Glutamatergic neuron (in vitro differentiated cells): ENCODE data around the gene HOXA13. TPM values are rescaled to one million over a fixed set of nuclear protein-coding genes. Genes with fewer than 3 reads are reported as not detected.

Experiments
- DNase-seq: peaks from one replicate; pipeline ENCODE4 v3.0.0; 2022
- H3K27ac Mint-ChIP-seq: one replicate; pipeline ENCODE4 v1.8.0; 2020; ENCODE audit warnings: mild to moderate bottlenecking, mixed read lengths, inconsistent platforms; ENCODE audit not compliant: unreplicated experiment
- H3K27me3 Mint-ChIP-seq: one replicate; pipeline ENCODE4 v1.8.0; 2020; ENCODE audit warnings: mild to moderate bottlenecking, moderate library complexity, mixed read lengths, inconsistent platforms; ENCODE audit not compliant: unreplicated experiment
- H3K36me3 Mint-ChIP-seq: one replicate; pipeline ENCODE4 v1.8.0; 2020; ENCODE audit warnings: mild to moderate bottlenecking, mixed read lengths, inconsistent platforms; ENCODE audit not compliant: unreplicated experiment
- H3K4me1 Mint-ChIP-seq: one replicate; pipeline ENCODE4 v1.8.0; 2020; ENCODE audit warnings: mild to moderate bottlenecking, low read depth, mixed read lengths, inconsistent platforms; ENCODE audit not compliant: unreplicated experiment
- H3K4me3 Mint-ChIP-seq: one replicate; pipeline ENCODE4 v1.8.0; 2020; ENCODE audit warnings: mild to moderate bottlenecking, mixed read lengths, inconsistent platforms; ENCODE audit not compliant: unreplicated experiment
- H3K9me3 Mint-ChIP-seq: one replicate; pipeline ENCODE4 v1.8.0; 2020; ENCODE audit warnings: mild to moderate bottlenecking, moderate library complexity, mixed read lengths, inconsistent platforms; ENCODE audit not compliant: unreplicated experiment
- CTCF ChIP-seq: fragments of 200-600 bp; sonication (generic); IDR thresholded peaks from one replicate; pipeline ENCODE4 v1.5.0; 2021; ENCODE audit not compliant: partially characterized antibody, unreplicated experiment
- microRNA-seq: library from miRNA; unstranded; fragments of <30 nt; microRNA quantifications from one replicate; pipeline ENCODE4, GENCODE V29; 2020; ENCODE audit not compliant: unreplicated experiment
- total RNA-seq: library from RNA; stranded (reverse); fragmentation: NEBNext Ultra II Directional; extraction: Animal tissue kit (Norgen Biotek cat#: 25700); gene quantifications from one replicate; pipeline ENCODE4 v1.2.1, GENCODE V29; 2021; ENCODE audit not compliant: unreplicated experiment

HOXA13 gene
- total RNA-seq, 1 donor from 2014 or later: not detected

- peaks cover 17% of the 10 kb centered on the region for H3K36me3 Mint-ChIP-seq
- H3K4me1 Mint-ChIP-seq: no peaks in the 10 kb centered on the region
- peaks cover 49% of the 10 kb centered on the region for H3K27me3 Mint-ChIP-seq
- no peak for TF ChIP-seq CTCF
- H3K9me3 Mint-ChIP-seq: peaks cover 4% of the 10 kb centered on the region
- H3K4me3 Mint-ChIP-seq: no peak overlapping the region
- H3K27ac Mint-ChIP-seq: no peak overlapping the region
- no peak for DNase-seq
Measured at GRCh38 chr7:27145914-27146412, 53.9 kb downstream of the HOXA13 start.

- Mint-ChIP-seq H3K36me3 (peaks cover 17% of the 10 kb centered on the region), H3K27me3 (peaks cover 50% of the 10 kb centered on the region), H3K4me1 (no peaks in the 10 kb centered on the region), H3K4me3 (no peak overlapping the region), H3K9me3 (peaks cover 4% of the 10 kb centered on the region), H3K27ac (no peak overlapping the region)
- no peak for DNase-seq
- no peak for TF ChIP-seq CTCF
Measured at GRCh38 chr7:27145165-27145913, 54.6 kb downstream of the HOXA13 start.

GRCh38 chr7:27144781-27145164, 55.1 kb downstream of the HOXA13 start:
- TF ChIP-seq CTCF: no peak
- H3K4me3 Mint-ChIP-seq: no peak overlapping the region
- H3K27me3 Mint-ChIP-seq: peaks cover 46% of the 10 kb centered on the region
- peaks cover 4% of the 10 kb centered on the region for H3K9me3 Mint-ChIP-seq
- peaks cover 17% of the 10 kb centered on the region for H3K36me3 Mint-ChIP-seq
- H3K27ac Mint-ChIP-seq: no peak overlapping the region
- H3K4me1 Mint-ChIP-seq: no peaks in the 10 kb centered on the region
- no peak for DNase-seq

Small RNAs within 50 kb of the gene (microRNA-seq; reads per million reads assigned to microRNA genes)
- 3.0 reads per million, percentile 22 among the genes with 10 or more reads in this experiment for gene MIR196B

Other genes with a start within 250 kb of the HOXA13 start
- not detected for gene HOXA1, start 104.1 kb downstream of the HOXA13 start, total RNA-seq
- not detected for gene HOXA2, start 97.4 kb downstream of the HOXA13 start, total RNA-seq
- gene HOXA4, start 69.3 kb downstream of the HOXA13 start, total RNA-seq: not detected
- not detected for gene HOXA5, start 56.4 kb downstream of the HOXA13 start, total RNA-seq
- gene HOXA6, start 52.3 kb downstream of the HOXA13 start, total RNA-seq: not detected
- gene HOXA3, start 47.5 kb downstream of the HOXA13 start, total RNA-seq: not detected
- not detected for gene HOXA7, start 43.4 kb downstream of the HOXA13 start, total RNA-seq
- not detected for gene HOXA9, start 34.6 kb downstream of the HOXA13 start, total RNA-seq
- not detected for gene HOXA10, start 25.8 kb downstream of the HOXA13 start, total RNA-seq
- gene HOXA11, start 14.9 kb downstream of the HOXA13 start, total RNA-seq: not detected
- 7.1 TPM for gene EVX1, start 42.7 kb upstream of the HOXA13 start, total RNA-seq